CD4-positive, alpha-beta T cell treated with Interleukin-12 subunit alpha and Interleukin-12 subunit beta, for 1 hour (primary cell): ENCODE results near the gene HNF1B.

ENCODE experiments used
- DNase-seq: peaks from one replicate; pipeline ENCODE4 v3.0.0-alpha.2; 2020

The HNF1B gene

GRCh38 chr17:37664214-37664613 is 80.6 kb downstream of the HNF1B start:
- no peak for DNase-seq

GRCh38 chr17:37662353-37662752 is 82.5 kb downstream of the HNF1B start:
- no peak for DNase-seq

- DNase-seq = no peak
Measured at GRCh38 chr17:37661400-37662014, 83.4 kb downstream of the HNF1B start.

- no peak for DNase-seq
Measured at GRCh38 chr17:37659925-37660324, 84.9 kb downstream of the HNF1B start.

- no peak for DNase-seq
Measured at GRCh38 chr17:37657202-37657601, 87.7 kb downstream of the HNF1B start.

GRCh38 chr17:37651849-37652248 is 93.0 kb downstream of the HNF1B start:
- no peak for DNase-seq

- no peak for DNase-seq
Measured at GRCh38 chr17:37650419-37651003, 94.3 kb downstream of the HNF1B start.

- no peak for DNase-seq
Measured at GRCh38 chr17:37648555-37648954, 96.3 kb downstream of the HNF1B start.

- DNase-seq = no peak
Measured at GRCh38 chr17:37647856-37648255, 97.0 kb downstream of the HNF1B start.

GRCh38 chr17:37643869-37644268 is 101.0 kb downstream of the HNF1B start:
- DNase-seq = no peak

GRCh38 chr17:37643118-37643766 is 101.6 kb downstream of the HNF1B start, which contains the start of gene DDX52:
TSS of gene DDX52 (minus strand) at chr17:37643446. CDS start at chr17:37643420, 26 bp downstream.
- peak; percentile 93 for DNase-seq

- DNase-seq = peak; percentile 8
Measured at GRCh38 chr17:37642681-37643080, 102.2 kb downstream of the HNF1B start.

GRCh38 chr17:37640015-37640414 is 104.8 kb downstream of the HNF1B start:
- no peak for DNase-seq

GRCh38 chr17:37637956-37638355 is 106.9 kb downstream of the HNF1B start:
- DNase-seq = no peak
